ENCODE data around the gene EDAR.

EDAR gene

DNA sequence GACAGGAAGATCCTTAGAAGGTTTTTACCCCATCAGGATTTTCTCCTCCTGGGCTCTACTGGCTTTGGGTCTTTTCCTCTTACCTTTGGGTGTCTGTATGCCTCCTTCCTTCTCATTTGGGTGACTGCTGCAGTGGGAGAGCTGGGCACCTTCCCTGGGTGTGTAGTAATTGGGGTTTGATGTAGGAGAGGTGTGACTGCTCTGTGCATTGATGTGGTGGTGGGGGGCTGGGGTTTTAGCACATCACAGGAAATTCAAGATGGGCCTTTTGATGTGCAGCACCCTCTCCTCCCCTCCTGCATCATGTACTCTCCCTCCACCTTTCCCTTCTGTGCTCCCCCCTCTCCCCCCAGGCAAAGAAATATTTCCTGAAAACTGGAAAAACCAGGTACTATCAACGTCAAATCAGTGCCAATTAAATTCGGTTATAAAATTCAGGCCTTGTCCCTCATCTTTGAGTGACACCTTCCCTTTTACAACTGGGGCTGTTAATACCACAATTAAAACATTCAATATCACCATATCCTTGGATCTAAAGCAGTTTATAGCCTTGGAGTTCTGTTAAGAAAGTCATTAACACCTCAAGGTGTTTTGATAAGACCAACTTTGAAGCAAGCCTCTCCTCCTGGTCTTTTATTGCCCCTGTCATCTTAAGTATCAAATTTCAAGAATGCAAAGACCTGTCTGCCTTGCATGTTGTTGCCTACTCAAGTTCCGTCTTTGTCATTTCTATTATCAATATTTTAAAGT, 23.3 kb downstream of the EDAR start:
- peak; percentile 37 for DNase-seq

DNA sequence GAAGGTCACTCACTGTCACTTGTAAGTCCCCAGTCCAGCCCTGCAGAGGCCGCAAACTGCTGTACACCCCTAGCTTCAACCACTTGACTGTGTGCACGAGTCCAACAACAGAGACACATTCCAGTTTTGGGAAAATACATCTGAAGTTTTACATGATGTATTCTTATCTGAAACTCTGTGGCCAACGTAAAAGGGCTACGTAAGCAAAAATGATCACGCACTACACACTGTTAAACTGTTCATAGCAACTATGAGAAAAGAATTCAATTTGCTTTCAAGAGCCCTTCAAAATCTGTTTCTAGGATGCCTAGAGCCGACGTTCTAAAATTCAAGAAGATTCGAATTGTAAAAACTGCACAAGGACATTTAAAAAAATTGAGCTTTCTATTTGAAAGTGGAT, 26.0 kb downstream of the EDAR start:
- DNase-seq, result no peak

DNA sequence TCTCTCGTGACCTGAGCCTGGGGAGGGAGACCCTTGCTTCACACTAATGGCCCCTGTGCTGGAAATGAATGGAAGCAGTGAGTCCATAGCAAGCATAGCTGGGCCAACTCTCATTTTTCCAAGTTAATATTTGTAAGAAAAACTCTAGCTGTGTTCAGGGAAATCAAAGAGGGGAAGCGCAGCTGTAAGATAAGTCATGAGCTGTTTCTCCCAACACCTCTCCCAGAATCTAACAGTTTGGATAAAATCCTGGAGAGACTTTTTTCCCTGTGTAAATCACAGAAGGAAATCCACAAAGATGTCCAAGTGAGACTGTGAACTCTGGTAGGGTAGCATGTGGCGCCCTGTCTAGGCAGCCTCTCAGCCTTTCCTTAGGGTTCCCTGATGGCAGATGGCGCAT, 27.2 kb downstream of the EDAR start:
- DNase-seq, result no peak

DNA sequence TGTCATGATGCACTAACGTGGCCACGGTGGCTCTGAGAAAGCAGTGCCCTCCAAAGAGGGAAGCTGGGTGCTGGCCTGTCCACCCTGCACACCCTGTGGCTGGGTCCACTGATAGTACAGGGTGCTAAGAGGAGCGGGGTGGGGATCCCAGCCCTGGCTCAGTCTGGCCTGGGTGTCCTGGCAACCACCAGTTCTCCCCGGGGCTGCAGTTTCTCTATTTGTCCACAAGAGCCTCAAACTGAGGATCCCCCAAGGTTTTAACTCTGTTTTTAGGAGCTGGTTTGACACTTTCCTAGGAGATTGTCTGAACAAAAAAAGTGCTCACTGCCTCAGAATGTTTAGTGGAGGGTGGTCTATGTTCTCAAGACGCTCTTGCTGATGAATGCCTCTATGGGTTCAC, 29.0 kb downstream of the EDAR start:
- no peak for DNase-seq

DNA sequence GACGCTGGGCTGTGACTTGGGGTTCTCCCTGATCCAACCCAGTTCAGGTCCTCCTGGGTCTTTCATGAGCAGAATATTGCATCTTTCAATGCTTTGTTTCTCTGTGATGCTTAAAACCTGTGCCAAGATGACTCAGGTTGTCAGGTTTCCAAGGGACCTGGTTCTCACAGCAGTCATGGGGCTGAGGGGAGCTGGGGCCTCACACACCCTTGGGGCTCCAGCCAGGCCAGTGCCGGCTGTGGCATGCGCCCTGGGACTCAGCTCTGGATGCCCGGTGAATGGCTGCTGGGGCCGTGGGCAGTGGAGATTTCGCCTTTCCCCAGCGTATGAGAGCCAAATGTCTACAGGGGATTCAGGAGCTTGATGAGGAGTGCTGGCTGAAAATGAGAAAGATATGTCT, 29.6 kb downstream of the EDAR start:
- no peak for DNase-seq

DNA sequence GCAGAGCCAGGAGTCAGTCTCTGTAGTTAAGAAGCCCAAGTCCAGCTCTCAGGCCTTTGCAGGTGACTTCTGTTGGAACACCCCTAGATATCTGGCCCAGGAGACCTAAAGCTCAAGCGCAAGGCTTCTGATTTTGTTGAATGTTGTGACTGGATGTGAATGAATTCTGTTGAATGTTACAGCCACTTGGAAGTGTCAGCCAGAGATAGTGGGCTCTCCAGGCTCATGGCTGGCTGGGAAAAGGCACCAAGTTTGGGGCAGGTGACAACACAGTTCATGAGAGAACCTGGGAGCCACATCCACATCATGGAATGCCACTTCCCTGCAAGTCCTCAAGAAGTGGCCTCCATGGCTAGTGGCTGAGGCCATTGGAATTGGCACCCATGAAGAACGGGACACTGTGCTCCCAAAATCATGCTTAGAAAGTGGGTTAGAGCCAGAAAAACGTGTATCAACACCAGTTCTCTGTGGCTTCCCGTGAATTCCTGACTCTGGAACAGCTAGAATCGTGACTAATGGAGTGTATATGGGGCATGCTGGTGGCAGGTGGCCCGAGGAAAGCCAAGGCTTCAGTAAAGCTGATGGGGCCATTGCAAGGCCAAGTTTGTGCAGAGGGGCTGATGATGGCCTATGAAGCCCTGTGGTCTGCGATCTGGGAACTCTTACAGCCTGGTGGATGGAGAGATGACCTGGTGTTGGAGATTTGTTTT, 30.2 kb downstream of the EDAR start:
- DNase-seq, result no peak

DNA sequence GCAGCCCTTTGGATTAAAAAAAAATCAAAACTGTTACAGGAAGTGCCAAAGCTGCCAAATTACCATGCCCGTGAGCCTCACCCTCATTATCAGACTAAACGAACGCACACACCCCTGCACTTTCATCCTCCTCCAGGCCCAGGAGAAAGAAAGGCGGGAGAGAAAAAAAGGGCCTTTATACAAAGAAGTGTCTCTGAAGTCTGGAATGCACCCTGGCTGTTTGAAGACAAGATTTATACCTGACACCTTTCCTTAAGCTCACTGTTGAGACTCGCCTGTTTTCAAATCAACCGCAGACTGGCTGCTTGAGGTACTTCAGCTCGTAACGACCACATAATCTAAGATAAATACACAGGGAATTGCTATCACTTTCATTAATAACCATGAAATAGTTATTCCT, 31.0 kb downstream of the EDAR start:
- no peak for DNase-seq

DNA sequence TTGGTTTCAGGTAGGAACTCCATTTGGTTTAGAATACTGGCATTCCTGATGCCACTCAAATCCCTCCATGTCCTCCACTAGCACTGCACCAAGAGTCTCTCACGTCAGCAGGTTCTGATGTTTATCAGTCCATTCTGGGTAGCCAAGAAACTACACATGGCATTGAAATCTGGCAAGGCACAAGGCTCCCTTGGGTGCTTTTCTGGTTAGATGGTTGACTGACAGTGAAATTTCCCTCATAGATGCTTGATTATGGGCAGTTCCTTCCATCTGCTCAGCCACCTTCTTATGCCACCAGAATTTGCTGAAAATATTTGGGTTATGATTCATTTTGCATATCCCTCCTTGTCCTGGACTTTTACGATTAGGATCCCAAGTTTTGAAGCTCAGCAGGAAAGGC, 32.6 kb downstream of the EDAR start:
- DNase-seq, result no peak

DNA sequence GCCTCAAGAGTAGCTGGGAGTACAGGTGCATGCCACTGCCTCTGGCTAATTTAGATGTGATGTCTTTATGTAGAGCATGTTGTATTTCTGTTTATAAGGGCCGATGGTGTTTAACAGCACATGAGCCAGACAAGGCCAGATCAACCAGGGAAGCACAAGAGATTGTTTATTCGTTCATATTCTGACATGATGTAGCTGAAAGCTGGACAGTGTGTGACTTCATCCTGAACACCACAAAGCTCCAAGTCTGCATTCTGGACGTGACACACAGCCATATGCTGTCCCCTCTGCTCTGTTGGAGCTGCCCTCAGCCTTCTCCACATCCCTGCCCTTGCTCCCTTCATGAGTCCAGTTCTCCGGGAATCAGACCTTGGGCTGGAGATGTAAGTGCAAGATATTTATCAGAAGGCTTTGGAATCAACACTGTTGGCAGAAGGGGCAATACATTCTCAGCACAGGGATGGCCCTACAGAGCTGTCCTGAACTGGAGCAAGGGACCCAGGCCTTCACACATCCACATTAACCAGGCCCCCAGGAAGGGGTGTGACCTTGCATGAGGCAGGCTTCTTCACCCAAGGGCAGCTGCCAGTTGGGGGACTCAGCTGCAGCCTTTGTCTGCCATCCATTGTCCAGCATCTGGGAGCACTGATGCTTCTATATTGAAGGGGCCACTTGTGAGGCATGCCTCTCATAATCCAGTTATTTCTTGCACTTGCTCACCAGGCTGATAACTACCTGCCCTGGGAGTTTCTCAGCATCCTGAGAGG, 38.5 kb downstream of the EDAR start:
- no peak for DNase-seq

DNA sequence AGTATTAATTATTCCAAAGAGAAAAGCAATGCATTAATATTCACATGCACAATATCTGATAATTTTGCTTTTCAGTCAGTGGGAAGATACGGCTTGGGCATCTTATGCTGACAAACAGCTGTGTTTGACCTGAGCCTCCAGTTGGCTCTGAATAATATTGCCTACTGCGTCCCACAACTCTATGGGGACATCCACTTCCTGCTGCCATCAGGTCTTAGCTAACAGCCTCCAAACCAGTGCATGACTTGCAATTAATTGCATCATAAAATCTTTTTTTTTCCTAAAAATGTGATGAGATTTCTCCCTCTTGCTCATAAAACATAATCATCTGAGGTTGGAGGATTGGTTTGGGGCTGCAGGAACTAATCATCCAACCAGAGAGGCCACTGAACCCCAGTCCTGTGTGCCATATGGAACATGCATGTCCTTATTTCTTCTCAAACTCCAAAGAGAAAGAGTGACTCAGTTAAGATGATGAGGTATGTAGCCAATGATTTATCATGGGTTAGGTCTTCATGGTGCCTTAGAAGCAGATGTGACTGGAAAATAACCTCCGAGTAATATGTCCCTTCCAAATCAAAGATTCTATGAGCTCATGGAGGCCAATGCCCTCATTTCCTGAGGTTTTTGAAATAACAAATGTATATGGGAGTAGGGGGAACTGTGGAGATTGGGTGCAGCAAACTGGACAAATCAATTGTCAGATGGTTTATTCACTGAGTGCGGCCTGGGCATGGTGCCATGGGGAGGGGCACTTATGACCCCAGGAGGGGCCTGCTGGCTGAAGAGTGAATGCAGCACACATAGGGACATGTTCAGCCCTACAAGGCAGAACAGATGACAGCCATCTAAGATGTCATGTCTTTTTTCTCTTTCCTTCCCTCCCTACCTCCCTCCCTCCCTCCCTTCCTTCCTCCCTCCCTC, 39.4 kb downstream of the EDAR start:
- DNase-seq, result no peak

DNA sequence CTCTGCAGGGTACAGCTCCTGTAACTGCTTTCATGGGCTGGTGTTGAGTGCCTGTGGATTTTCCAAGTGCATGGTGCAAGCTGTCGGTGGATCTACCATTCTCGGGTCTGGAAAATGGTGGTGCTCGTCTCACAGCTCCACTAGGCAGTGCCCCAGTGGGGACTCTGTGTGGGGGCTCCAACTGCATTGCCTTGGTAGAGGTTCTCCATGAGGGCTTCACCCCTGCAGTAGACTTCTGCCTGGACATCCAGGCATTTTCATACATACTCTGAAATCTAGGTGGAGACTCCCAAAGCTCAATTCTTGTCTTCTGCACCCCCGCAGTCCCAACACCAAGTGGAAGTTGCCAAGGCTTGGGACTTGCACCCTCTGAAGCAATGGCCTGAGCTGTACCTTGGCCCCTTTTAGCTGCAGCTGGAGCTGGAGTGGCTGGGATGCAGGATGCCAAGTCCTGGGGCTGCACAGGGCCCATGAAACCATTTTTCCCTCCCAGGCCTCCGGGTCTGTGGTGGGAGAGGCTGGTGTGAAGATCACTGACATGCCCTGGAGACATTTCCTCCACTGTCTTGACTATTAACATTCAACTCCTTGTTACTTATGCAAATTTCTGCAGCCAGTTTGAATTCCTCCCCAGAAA, 41.6 kb downstream of the EDAR start:
- no peak for DNase-seq

DNA sequence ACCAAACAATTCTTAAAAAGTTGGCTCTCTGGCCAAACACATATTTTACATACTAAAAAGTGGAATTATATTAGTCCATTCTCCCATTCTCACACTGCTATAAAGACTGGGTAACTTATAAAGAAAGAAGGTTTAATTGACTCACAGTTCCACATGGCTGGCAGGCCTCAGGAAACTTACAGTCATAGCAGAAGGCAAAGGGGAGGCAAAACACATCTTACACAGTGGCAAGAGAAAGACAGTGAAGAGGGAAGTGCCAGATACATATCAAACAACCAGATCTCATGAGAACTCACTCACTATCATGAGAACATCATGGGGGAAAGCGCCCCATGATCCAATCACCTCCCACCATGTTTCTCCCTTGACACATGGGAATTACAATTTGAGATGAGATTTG, 42.6 kb downstream of the EDAR start:
- DNase-seq, result no peak

DNA sequence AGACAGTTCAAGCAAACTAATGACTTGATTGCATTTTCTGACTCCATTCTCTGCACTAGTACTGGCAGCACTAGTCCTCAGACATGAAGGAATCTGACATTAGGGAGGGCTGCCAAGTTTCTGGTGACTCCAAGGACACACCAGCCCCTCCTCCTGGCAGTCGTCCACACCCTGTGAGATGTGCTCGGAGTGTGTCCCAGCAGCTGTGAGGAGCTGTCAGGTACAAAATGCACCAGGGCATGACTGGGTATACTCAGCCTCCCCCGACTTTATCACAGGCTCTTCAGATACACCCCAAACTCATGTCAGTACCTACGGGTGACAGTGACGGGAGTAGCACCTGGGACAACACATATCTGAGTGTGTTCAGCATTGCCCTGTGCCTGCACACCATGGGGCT, 43.1 kb downstream of the EDAR start:
- no peak for DNase-seq

DNA sequence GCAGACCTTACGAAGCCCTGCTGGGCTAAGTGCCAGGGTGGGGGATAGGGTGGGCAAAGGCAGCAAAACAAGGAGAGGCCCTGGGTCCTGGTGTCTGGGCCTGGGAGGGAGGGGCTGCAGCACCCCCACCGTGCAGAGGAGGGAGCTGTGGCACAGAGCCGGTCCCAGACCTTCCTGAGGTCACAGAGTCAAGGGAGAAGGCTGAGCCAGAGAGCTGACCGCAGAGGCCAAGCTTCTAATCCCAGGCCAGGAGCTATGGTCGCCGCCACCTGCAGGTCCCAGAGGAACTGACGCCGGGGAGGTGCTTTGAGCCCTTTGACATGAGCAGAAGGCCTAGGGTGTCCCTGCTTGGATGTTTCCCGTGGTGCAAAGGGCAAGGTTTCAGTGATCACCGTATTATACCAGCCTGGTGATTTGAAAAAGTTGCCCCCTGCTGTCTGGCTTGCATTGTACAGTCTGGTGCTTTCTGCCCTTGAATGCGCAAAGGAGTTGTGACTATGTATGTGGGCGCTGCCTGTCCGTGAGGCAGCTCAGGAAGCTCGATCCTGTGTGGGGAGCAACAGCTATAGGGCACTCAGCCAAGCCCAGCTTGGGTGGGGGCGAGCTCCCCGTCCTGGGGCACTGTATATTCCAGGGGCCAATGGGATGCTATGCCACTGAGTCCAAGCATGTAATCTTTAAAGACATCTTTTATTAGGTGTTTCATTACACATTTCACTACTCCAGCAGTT, 44.3 kb downstream of the EDAR start:
- no peak for DNase-seq

DNA sequence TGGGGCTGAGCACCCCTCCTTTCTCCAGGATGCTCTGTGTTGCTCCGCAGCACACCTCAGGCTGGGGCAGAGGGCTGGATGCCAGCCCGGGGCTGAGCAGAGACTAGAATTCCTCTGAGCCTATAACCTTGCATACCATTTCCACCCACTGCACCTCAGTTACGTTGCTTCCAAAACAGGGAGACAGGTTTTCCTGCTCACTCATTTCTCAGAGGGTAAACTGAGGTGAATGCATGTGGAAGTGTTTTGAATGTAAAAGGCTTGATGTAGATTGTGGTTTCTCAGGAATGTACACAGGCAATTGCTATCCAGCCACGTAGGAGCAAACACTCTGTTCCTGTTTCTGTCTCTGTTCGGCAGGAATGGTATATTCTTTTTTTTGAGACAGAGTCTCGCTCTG, 45.3 kb downstream of the EDAR start:
- no peak for DNase-seq

DNA sequence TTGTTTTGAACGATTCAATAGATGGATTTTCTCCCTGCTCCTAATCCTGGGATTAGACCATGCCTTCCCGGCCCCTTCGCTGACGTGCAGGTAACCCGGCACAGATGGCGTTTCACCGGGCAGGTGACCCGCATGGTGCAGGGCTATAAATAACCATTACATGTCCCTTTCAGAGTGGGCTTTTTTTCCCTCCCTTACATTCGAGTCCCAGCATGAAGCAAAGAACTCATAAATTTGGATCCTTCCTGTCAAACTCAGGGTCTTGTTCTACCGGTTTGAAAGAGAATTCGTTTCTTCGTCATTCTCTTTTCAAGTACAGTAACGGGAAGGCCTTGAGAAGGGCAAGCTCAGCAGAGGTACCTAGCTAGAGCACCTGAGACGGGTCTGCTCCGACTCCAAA, 46.1 kb downstream of the EDAR start:
- no peak for DNase-seq

DNA sequence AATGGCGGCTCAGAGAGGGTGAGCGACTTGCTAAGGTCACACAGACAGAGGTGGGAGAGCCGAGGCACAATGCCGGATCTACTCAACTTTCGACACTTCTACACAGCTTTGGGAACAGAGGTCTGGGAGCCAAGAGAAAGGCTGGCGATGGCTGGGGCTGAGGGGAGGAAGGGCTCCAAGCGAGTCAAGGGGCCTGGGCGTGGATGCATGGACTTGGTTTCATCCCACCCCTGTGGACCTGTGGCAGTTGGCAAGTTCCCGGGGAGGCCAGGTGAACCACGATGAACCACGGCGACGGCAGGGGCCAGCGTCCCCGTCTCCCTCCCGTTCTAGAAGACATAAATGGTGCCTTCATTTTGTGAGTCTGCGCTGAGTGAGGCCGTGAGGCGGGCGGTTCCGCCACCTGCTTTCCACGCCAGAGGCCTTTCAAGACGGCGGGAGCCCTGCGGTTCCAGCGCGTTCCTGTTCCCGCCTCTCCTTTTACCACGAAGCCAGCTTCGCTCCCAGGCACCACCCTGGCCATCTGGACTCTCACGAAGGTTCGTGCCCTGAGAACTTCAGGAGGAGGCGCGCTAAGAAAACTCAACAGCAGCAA, 46.7 kb downstream of the EDAR start:
- no peak for DNase-seq

DNA sequence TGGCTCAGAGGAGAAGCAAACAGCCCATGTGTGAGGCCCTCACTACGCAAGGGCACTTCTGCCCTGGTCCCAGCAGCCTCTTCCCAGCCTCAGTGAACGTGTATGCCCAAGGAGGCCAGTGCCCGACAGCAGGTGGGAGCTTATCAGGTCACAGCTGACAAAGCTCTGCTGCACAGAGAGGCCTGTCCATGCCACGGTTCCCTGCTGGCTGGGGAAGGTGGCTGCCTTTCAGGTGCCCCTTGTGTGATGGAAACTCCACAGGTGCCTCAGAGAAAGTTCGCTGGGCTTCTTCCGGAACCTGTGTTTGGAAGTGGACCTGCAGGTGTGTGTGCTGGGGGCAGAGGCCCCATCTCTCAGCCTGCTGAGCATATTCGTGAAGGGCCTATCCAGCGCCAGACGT, 47.3 kb downstream of the EDAR start:
- DNase-seq, result no peak

DNA sequence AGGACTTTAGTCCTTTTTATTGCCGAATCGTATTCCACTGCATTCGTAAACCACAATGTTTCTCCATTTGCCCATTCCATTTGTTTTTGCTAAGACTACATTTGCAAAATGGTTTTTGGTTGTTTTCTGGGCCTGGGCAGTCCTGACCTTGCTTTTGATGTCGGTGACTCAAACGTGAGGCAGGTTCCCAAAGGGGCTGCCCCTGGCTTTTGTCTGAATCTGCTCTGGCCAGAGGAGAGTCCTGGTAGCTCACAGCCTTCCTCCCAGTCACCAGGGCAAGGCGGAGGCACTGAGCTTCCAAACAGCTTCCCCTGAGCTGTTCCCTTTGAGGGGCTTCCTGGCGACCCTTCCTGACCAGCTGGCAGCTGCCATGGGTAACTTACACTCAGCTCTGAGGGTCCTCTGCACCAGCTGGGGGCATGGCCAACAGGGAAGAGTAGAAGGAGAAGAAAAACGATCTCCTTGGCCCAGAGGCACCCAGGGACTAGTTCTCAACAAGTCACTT, 47.8 kb downstream of the EDAR start:
- DNase-seq, result no peak

DNA sequence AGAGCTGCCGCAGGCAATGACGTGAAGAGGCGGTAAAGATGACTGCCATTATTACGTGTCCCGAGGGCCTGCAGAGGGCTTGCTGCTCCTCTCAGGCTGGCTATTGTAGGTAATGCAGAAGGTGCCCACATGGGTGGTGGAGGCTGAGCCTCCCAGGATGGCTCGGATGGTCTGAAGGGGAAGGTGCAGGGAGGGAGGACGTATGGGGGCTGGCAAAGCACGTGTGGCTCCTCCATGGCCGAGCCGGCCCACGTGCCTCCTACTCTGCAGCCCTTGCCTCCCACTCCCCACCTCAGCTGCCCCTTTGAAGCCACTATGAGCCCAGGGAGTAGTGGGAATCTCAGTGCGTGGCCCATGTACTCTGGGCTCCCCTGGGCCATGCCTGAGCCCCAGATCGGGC, 48.9 kb downstream of the EDAR start:
- no peak for DNase-seq

DNA sequence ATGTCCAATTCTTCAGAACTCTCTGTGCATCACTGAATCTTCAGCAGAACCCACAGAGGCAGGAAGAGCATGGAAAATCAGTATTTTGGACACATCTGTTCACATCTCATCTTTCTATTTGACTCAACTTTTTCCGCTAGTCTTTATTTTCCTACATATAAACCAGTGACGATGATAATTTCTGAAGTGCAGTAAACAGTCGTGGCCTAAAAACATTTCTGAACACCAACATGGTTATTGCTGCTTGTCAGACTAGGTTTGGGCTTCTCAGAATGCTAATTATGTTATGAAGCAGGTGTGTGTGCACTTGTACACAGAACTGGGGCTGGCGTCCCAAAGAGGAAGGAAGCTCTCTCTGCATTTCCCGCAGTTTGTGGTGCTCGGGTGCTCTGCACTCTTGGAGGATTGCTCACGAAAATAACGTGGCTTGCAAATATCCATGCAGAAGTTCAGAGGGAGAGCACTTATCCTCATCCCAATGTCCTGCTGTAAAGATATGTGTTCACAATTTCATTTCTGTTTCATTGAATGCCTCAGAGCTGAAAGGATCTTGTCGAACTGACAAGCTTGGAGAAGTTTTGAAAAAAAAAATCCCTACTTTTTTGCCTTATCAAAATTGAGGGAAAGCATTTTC, 50.8 kb downstream of the EDAR start:
- DNase-seq, result no peak

Data from stimulated activated CD4-positive, alpha-beta T cell treated with anti-CD3 and anti-CD28 coated beads, Interleukin-1b, Interleukin-23, amount 100 ng/mL, for 48 hours (primary cell).